ENCODE measurements around the gene THADA. TPM values are rescaled to one million over a fixed set of nuclear protein-coding genes. Genes with fewer than 3 reads are reported as not detected.

The THADA gene
- 16.6 TPM for total RNA-seq (2013)
- polyA plus RNA-seq (10 to 100 TPM in 1 of 3 donors, 1 to 10 TPM in 2; 7.3 to 11.2 (median 9.7) TPM), polyA minus RNA-seq (15.8 and 21.1 TPM in 2 replicates), total RNA-seq (11.7 to 76.2 (median 47.1) reads per million in 11 experiments)

DNA sequence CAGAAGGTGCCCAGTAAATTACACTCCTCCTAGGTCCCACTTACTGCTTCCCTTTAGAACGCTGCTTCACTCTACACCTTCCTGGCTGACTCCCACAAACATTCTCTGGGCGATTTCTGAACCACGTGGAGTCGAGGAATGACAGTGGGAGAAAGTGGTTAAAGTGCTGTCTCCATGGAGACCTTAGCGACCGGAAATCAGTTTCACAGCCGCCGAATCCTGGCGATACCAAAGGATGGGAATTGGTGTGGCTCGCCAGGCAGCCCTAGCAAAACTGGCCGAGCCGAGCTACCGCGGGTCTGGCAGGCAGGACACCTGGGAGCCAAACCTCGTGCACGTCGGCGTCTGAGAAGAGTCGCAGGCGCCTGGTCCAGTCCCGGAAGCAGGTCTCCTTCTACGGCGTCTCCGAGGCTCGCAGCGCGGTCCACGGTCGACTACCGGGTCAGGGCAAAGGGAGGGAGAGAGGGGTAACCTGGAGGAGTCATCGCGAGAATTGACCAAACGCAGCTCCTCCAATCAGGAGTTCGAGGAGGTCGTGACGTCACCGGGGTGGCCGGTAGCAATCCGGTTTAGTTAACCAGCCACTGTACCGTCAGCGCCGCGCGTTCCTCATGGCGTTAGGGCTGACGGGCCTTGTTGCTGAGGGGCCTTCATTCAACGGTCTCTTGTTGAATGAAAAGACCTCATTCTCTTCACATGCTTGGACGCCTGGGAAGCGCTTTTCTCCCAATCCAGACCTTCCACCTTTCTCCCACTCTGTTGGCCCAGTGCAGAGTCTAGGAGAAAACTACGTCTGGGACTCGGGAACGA lies at the start of gene THADA:
THADA (minus strand) TSS at position 436 of the 810 bp plus-strand sequence. CDS start 3,646 bp downstream, outside the sequence.
- peak within 1 kb of the TSS; percentile 93 to 98 (median 97) for H3K27ac Mint-ChIP-seq
- peak within 1 kb of the TSS; percentile 92 to 95 for H3K4me3 Mint-ChIP-seq
- Histone ChIP-seq H3K4me3 (replicated peaks in 1 of 3; ENCODE audit: low read depth in 2 of 3, low read length in 3 of 3) (peak within 1 kb of the TSS; percentile 78 to 98 (median 91)), H2AFZ (ENCODE audit: insufficient read depth, low read depth, low read length, poor library complexity, severe bottlenecking) (peak within 1 kb of the TSS; percentile 96), H3K27ac (ENCODE audit: low read depth in 1 of 2, low read length in 2 of 2) (peak within 1 kb of the TSS; percentile 78 to 96), H3K4me2 (replicated peaks; ENCODE audit: extremely low read depth, low read length, poor library complexity, severe bottlenecking) (peak within 1 kb of the TSS; percentile 85), H3K27me3 (ENCODE audit: control insufficient read depth in 2 of 2, insufficient read depth in 2 of 2, low read length in 2 of 2) (no peaks in the 10 kb centered on the region), H3K79me2 (ENCODE audit: insufficient read depth, low read length) (peaks cover 17% of the 10 kb centered on the region), H4K20me1 (ENCODE audit: insufficient read depth, low read length) (no peaks in the 10 kb centered on the region), H3K9ac (ENCODE audit: insufficient read depth, low read length, poor library complexity, severe bottlenecking) (peak within 1 kb of the TSS; percentile 84), H3K4me1 (ENCODE audit: control insufficient read depth in 1 of 2, insufficient read depth in 2 of 2, low read length in 2 of 2) (peaks cover 16 to 22% of the 10 kb centered on the region in 2 donors), H3K36me3 (replicated peaks in 1 of 2; ENCODE audit: control insufficient read depth in 1 of 2, insufficient read depth in 2 of 2, low read length in 2 of 2) (peaks cover 14 to 15% of the 10 kb centered on the region in 2 donors), H3K9me3 (replicated peaks in 1 of 2; ENCODE audit: control insufficient read depth in 1 of 2, insufficient read depth in 1 of 2, low read length in 2 of 2) (no peaks in the 10 kb centered on the region)
- peaks cover 2 to 8% (median 3%) of the 10 kb centered on the region in 3 donors for H3K27me3 Mint-ChIP-seq (ENCODE audit: low read depth in 3 of 3)
- intact Hi-C loops (cut with micrococcal nuclease), result loop anchor here (10.0 kb wide), 3 partner anchors 399 to 769 kb away; partner anchors contain the start of genes CAMKMT (in 1 of the 2), LRPPRC (in 1 of the 2), PPM1B (in 1 of the 2) and PREPL (in 1 of the 2)
- TF ChIP-seq, protein P1, sequence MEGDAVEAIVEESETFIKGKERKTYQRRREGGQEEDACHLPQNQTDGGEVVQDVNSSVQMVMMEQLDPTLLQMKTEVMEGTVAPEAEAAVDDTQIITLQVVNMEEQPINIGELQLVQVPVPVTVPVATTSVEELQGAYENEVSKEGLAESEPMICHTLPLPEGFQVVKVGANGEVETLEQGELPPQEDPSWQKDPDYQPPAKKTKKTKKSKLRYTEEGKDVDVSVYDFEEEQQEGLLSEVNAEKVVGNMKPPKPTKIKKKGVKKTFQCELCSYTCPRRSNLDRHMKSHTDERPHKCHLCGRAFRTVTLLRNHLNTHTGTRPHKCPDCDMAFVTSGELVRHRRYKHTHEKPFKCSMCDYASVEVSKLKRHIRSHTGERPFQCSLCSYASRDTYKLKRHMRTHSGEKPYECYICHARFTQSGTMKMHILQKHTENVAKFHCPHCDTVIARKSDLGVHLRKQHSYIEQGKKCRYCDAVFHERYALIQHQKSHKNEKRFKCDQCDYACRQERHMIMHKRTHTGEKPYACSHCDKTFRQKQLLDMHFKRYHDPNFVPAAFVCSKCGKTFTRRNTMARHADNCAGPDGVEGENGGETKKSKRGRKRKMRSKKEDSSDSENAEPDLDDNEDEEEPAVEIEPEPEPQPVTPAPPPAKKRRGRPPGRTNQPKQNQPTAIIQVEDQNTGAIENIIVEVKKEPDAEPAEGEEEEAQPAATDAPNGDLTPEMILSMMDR (IDR thresholded peaks at IDR 0.05), result no peak
- WGBS (ENCODE audit: insufficient coverage), result under 1% methylated on average over 47 of the region's 52 CpGs
- DNase-seq, result peak; percentile 98 to 99 (median 98)
- peaks cover 5 to 11% of the 10 kb centered on the region in 2 donors for H3K36me3 Mint-ChIP-seq
- H3K9me3 Mint-ChIP-seq, result no peaks in the 10 kb centered on the region
- peaks cover 21% of the 10 kb centered on the region for H3K4me1 Mint-ChIP-seq

DNA sequence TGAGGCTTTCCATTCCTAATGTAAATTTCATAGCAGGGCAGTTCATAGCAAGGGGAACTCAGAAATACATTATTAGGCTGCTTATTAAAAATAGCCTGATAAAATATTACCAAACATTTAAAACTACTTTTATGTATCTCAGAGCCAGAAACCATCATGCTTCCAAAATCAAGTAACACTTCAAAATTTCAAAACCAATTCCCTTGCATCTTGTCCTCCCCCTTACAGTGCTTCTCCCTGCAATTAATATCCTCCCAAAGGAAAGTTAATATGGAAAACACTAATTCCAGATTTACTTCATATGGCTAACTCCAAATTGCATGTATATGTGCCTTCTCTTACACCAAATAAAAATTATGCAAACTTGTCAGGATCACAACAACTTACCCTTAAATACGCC lies 47.8 kb upstream of the THADA start:
- Histone ChIP-seq H3K27ac (ENCODE audit: low read depth in 1 of 2, low read length in 2 of 2) (no peak overlapping the region), H3K9me3 (replicated peaks in 1 of 2; ENCODE audit: control insufficient read depth in 1 of 2, insufficient read depth in 1 of 2, low read length in 2 of 2) (peaks cover 4% of the 10 kb centered on the region in 2 donors), H3K4me1 (ENCODE audit: control insufficient read depth in 1 of 2, insufficient read depth in 2 of 2, low read length in 2 of 2) (no peaks in the 10 kb centered on the region), H4K20me1 (ENCODE audit: insufficient read depth, low read length) (no peaks in the 10 kb centered on the region), H2AFZ (ENCODE audit: insufficient read depth, low read depth, low read length, poor library complexity, severe bottlenecking) (no peak overlapping the region), H3K4me3 (replicated peaks in 1 of 3; ENCODE audit: low read depth in 2 of 3, low read length in 3 of 3) (no peak overlapping the region), H3K36me3 (replicated peaks in 1 of 2; ENCODE audit: control insufficient read depth in 1 of 2, insufficient read depth in 2 of 2, low read length in 2 of 2) (no peaks in the 10 kb centered on the region), H3K9ac (ENCODE audit: insufficient read depth, low read length, poor library complexity, severe bottlenecking) (no peak overlapping the region), H3K79me2 (ENCODE audit: insufficient read depth, low read length) (no peaks in the 10 kb centered on the region), H3K4me2 (replicated peaks; ENCODE audit: extremely low read depth, low read length, poor library complexity, severe bottlenecking) (no peak overlapping the region), H3K27me3 (ENCODE audit: control insufficient read depth in 2 of 2, insufficient read depth in 2 of 2, low read length in 2 of 2) (peaks cover under 1 to 13% of the 10 kb centered on the region in 2 donors)
- Mint-ChIP-seq H3K36me3 (peaks cover 0 to 3% of the 10 kb centered on the region in 2 donors), H3K4me1 (no peaks in the 10 kb centered on the region), H3K9me3 (peaks cover 2 to 10% (median 8%) of the 10 kb centered on the region in 7 donors), H3K27ac (no peak overlapping the region), H3K4me3 (no peak overlapping the region), H3K27me3 (ENCODE audit: low read depth in 3 of 3) (peaks cover 5 to 12% (median 9%) of the 10 kb centered on the region in 3 donors)
- no peak for DNase-seq
- WGBS (ENCODE audit: insufficient coverage), result no CpG with 5 or more reads among the region's 1 CpG
- intact Hi-C loops (cut with micrococcal nuclease), result no loop called here
- TF ChIP-seq, protein P1 (IDR thresholded peaks at IDR 0.05), result no peak

Data from CD14-positive monocyte (primary cell).